Endodermal cell (in vitro differentiated cells): ENCODE measurements around the gene ACP7. TPM values are rescaled to one million over a fixed set of nuclear protein-coding genes. Genes with fewer than 3 reads are reported as not detected.

Experiments
- DNase-seq: peaks from one replicate; pipeline ENCODE4 v3.0.0-alpha.2; 2017
- H3K27ac ChIP-seq: 2 replicates; pipeline ENCODE4 v1.5.1; 2013; ENCODE audit warnings: mild to moderate bottlenecking, low read depth, low read length, moderate library complexity
- H3K27me3 ChIP-seq: 2 replicates; pipeline ENCODE4 v1.6.1; 2013; ENCODE audit warnings: mild to moderate bottlenecking, low read length, moderate library complexity; ENCODE audit not compliant: insufficient read depth, control insufficient read depth, poor library complexity, severe bottlenecking
- H3K36me3 ChIP-seq: 2 replicates; pipeline ENCODE4 v1.7.0; 2013; ENCODE audit warnings: mild to moderate bottlenecking, low read length, moderate library complexity; ENCODE audit not compliant: control insufficient read depth, insufficient read depth
- H3K4me1 ChIP-seq: one replicate; pipeline ENCODE4 v1.7.0; 2013; ENCODE audit warnings: low read length; ENCODE audit not compliant: control insufficient read depth, insufficient read depth
- H3K4me3 ChIP-seq: 2 replicates; pipeline ENCODE4 v1.5.1; 2013; ENCODE audit warnings: mild to moderate bottlenecking, low read length, moderate library complexity
- H3K9ac ChIP-seq: 2 replicates; pipeline ENCODE4 v1.6.1; 2013; ENCODE audit warnings: mild to moderate bottlenecking, low read length, moderate library complexity; ENCODE audit not compliant: poor library complexity, severe bottlenecking; ENCODE audit errors: extremely low read depth
- H3K9me3 ChIP-seq: 2 replicates; pipeline ENCODE4 v1.6.1; 2013; ENCODE audit warnings: mild to moderate bottlenecking, low read length, moderate library complexity; ENCODE audit not compliant: control insufficient read depth
- H3K27ac Mint-ChIP-seq: 2 replicates; pipeline ENCODE4 v1.8.0; 2020; ENCODE audit warnings: mixed read lengths
- H3K27me3 Mint-ChIP-seq: 2 replicates; pipeline ENCODE4 v1.8.0; 2021; ENCODE audit warnings: mild to moderate bottlenecking, mixed read lengths; ENCODE audit not compliant: insufficient read depth
- H3K36me3 Mint-ChIP-seq: 2 replicates; pipeline ENCODE4 v1.8.0; 2020; ENCODE audit warnings: low read depth, mixed read lengths
- H3K4me1 Mint-ChIP-seq: 2 replicates; pipeline ENCODE4 v1.8.0; 2020; ENCODE audit warnings: mixed read lengths
- H3K4me3 Mint-ChIP-seq: 2 replicates; pipeline ENCODE4 v1.8.0; 2020; ENCODE audit warnings: mild to moderate bottlenecking, moderate library complexity, mixed read lengths
- H3K9me3 Mint-ChIP-seq: 2 replicates; pipeline ENCODE4 v1.8.0; 2020; ENCODE audit warnings: mild to moderate bottlenecking, mixed read lengths
- WGBS, 2 experiments: methylation state at CpG; one replicate each; pipeline versions ENCODE4 v1.1.5 to v1.1.7; 2013; ENCODE audit warnings: missing lambda C conversion rate in 2 of 2, mixed read lengths in 1 of 2; ENCODE audit not compliant: insufficient coverage in 1 of 2, insufficient read length in 1 of 2; 5-methylcytosine and 5-hydroxymethylcytosine counted together
- total RNA-seq, 2 donors: library from RNA; stranded (reverse); fragmentation: NEBNext Ultra II Directional in 1 of 2; extraction: Animal tissue kit (Norgen Biotek cat#: 25700) in 1 of 2; gene quantifications; 2 replicates in 1 of 2; 3 replicates in 1 of 2; pipeline ENCODE4 v1.2.1, GENCODE V29; 2021
- TF ChIP-seq, protein P1 (sequence below): fragments of 200-600 bp; sonication (generic); conservative IDR thresholded peaks from 2 replicates; pipeline ENCODE4 v1.5.0; 2021; ENCODE audit warnings: antibody characterized with exemption, mild to moderate bottlenecking

ACP7 gene
- total RNA-seq, 2 donors from 2014 or later, result 0.29 TPM; not detected in 1

- 59 to 69% methylated on average over 13 to 14 of the region's 15 CpGs for WGBS, 2 experiments
- Histone ChIP-seq H3K9me3 (no peaks in the 10 kb centered on the region), H3K27ac (no peak overlapping the region), H3K4me3 (no peak overlapping the region), H3K9ac (no peak overlapping the region), H3K36me3 (no peaks in the 10 kb centered on the region), H3K4me1 (no peaks in the 10 kb centered on the region), H3K27me3 (peaks cover 51% of the 10 kb centered on the region)
- Mint-ChIP-seq H3K4me3 (peak overlapping the region; percentile 46), H3K27ac (no peak overlapping the region), H3K36me3 (no peaks in the 10 kb centered on the region), H3K9me3 (no peaks in the 10 kb centered on the region), H3K27me3 (peaks cover 68% of the 10 kb centered on the region), H3K4me1 (no peaks in the 10 kb centered on the region)
- DNase-seq, result no peak
- TF ChIP-seq, protein P1, sequence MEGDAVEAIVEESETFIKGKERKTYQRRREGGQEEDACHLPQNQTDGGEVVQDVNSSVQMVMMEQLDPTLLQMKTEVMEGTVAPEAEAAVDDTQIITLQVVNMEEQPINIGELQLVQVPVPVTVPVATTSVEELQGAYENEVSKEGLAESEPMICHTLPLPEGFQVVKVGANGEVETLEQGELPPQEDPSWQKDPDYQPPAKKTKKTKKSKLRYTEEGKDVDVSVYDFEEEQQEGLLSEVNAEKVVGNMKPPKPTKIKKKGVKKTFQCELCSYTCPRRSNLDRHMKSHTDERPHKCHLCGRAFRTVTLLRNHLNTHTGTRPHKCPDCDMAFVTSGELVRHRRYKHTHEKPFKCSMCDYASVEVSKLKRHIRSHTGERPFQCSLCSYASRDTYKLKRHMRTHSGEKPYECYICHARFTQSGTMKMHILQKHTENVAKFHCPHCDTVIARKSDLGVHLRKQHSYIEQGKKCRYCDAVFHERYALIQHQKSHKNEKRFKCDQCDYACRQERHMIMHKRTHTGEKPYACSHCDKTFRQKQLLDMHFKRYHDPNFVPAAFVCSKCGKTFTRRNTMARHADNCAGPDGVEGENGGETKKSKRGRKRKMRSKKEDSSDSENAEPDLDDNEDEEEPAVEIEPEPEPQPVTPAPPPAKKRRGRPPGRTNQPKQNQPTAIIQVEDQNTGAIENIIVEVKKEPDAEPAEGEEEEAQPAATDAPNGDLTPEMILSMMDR, result no peak
Observed at GRCh38 chr19:39082745-39083598, 1.2 kb upstream of the ACP7 start.

DNA sequence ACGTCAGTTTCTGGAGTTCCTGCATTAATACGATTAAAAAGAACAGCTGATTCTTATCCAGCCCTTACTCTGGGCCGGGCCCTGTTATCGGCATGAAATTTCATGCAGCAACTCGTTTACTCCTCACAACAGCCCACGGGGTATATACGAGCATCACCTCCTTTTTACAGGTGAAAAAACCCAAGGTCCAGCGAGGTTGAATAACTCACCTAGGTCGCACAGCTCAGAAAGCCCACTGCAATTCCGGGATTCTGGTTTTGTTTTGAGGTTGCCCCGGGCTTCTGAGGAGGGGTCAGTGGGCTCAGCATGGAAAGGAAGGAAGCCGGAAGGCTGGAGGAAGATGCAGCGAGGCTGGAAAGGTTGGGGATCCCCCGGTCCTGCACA lies 577 bp upstream of the ACP7 start:
- H3K9me3 Mint-ChIP-seq, result no peaks in the 10 kb centered on the region
- no peak overlapping the region for H3K27ac Mint-ChIP-seq
- no peaks in the 10 kb centered on the region for H3K9me3 ChIP-seq
- DNase-seq, result peak; percentile 64
- peaks cover 72% of the 10 kb centered on the region for H3K27me3 Mint-ChIP-seq
- H3K36me3 ChIP-seq, result no peaks in the 10 kb centered on the region
- no peak overlapping the region for H3K4me3 ChIP-seq
- H3K27ac ChIP-seq, result no peak overlapping the region
- H3K4me1 ChIP-seq, result no peaks in the 10 kb centered on the region
- H3K36me3 Mint-ChIP-seq, result no peaks in the 10 kb centered on the region
- peak overlapping the region; percentile 46 for H3K4me3 Mint-ChIP-seq
- no peaks in the 10 kb centered on the region for H3K4me1 Mint-ChIP-seq
- H3K9ac ChIP-seq, result no peak overlapping the region
- 39 to 61% methylated on average over 7 to 14 of the region's 14 CpGs for WGBS, 2 experiments
- TF ChIP-seq, protein P1, result no peak
- H3K27me3 ChIP-seq, result peaks cover 51% of the 10 kb centered on the region

DNA sequence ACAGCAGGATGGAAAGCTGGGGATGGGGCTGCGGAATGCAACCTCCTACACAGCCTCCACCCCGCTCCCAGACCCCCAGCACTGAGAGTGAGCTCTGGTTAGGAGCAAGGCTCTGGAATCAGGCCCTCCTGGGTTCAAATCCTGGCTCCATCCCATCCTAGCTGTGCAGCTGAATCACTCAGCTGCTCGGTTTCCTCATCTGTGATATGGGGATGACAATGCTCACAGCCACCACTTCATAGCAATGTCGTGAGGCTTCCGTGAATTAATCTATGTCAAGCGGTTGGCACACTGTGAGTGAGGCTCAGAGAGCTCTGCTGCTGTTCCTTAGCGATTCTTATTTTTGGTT lies 538 bp downstream of the ACP7 start:
- WGBS, 2 experiments, result 54 to 70% methylated on average over 5 to 7 of the region's 7 CpGs
- H3K36me3 ChIP-seq, result no peaks in the 10 kb centered on the region
- no peak overlapping the region for H3K4me3 ChIP-seq
- H3K9ac ChIP-seq, result no peak overlapping the region
- Mint-ChIP-seq H3K27me3 (peaks cover 68% of the 10 kb centered on the region), H3K4me1 (peaks cover 5% of the 10 kb centered on the region), H3K4me3 (peak overlapping the region; percentile 46), H3K36me3 (no peaks in the 10 kb centered on the region), H3K9me3 (no peaks in the 10 kb centered on the region), H3K27ac (no peak overlapping the region)
- H3K27me3 ChIP-seq, result peaks cover 51% of the 10 kb centered on the region
- DNase-seq, result no peak
- H3K27ac ChIP-seq, result no peak overlapping the region
- no peaks in the 10 kb centered on the region for H3K9me3 ChIP-seq
- H3K4me1 ChIP-seq, result no peaks in the 10 kb centered on the region
- TF ChIP-seq, protein P1, result no peak
